ENCODE measurements around the gene SLCO2B1.

Gene SLCO2B1

GRCh38 chr11:75229466-75229865, 78.6 kb downstream of the SLCO2B1 start:
- DNase-seq, result no peak

DNA sequence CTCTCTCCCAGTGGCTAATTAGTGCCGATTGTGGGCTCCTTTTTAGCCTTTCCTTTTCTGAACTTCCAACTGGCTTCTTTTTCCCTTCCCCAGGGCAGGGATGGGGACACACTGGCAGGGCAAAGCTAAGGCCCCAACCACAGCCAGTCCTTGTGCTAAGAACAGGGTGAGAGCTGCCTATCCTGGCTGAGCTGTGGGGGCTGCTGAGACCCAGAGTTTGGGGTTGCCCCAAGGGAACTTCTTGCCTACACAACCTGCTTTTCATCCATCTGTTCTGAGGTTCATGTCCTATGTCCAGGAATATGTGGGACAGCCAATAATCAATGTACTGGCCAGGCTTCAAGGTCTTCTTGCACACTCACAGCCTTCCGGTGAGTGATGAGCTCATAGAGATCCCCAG, 79.7 kb downstream of the SLCO2B1 start:
- DNase-seq, result no peak

DNA sequence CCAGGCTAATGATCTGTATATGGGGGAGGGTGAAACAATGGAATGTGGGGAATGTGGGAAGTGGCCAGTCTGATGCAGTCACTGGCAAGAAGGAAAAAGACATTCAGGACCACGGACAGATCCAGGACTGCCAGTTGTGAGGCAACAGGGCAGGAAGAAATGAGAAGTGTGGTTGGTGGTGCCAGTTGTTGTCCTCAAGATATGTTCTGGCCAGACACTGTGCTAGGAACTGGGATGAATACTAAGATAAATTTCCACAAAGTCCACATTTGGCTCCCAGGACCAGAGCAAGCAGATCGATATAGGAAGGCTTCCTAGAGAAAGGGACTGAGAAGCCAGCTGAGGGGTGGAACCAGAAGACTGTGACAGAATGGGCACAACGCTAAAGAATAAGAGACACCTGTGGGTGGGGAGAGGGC, 82.9 kb downstream of the SLCO2B1 start:
- DNase-seq, result no peak

DNA sequence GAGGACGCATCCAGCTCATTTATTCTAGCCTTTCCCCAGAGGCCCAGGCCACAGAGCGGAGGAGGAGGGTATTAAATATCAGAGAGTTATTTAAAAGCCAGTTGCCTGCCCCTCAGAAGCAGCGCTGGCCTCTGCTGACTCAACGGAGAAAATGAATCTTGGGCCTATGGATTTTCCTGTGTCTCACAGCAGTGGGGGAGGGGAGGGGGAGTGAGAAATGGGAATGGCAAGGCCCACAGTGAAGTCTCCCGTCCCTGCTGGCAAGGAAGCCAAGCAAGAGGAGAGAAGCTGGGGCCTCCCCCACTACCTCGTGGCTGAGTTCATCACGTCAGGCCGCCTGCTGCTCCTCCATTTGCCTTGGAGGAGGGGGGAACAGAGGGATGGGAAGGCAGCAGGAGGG, 85.2 kb downstream of the SLCO2B1 start:
- no peak for DNase-seq

GRCh38 chr11:75237050-75237449, 86.1 kb downstream of the SLCO2B1 start:
- no peak for DNase-seq

- DNase-seq, result no peak
Observed at GRCh38 chr11:75238595-75239440, 87.9 kb downstream of the SLCO2B1 start.

DNA sequence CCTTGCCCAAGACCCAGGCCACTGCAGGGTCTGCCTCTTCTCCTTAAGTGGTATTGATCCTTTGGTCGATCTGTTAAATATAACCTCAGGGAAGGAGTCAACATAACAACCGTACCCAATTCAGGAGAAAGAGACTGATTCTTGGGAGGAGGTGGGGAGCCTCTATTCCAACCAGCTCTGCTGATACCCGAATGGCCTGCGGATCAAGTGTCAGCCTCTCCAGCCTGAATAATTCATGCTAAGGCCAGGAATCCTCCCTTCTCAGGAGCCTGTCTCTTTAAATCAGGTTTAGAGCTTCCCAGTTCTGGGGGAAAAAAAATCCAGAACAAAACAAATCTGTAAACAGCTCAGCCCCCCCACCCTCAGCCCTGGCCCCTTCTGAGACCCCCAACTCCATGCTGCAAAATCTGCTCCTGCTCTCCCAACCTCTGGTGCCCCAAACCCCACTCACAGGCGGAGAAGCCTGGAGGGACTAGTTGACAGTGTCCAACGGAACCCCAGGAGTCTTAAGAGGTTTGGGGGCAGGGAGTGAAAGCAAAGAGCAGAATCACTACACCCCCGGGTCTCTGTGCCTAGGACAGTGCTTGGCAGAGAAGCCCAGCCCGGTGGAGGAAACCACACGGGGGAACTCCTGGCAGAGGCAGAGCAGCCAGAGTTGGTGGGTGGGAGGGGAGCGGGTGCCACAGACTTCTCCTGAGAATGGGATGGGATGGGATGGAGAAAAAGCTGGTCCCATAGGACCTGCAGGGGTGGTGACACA, 88.8 kb downstream of the SLCO2B1 start:
- no peak for DNase-seq

- no peak for DNase-seq
Observed at GRCh38 chr11:75240311-75241035, 89.6 kb downstream of the SLCO2B1 start, which contains the start of gene TPBGL. Gene TPBGL (plus strand): TSS chr11:75240774. CDS start chr11:75241050, 276 bp downstream.

DNA sequence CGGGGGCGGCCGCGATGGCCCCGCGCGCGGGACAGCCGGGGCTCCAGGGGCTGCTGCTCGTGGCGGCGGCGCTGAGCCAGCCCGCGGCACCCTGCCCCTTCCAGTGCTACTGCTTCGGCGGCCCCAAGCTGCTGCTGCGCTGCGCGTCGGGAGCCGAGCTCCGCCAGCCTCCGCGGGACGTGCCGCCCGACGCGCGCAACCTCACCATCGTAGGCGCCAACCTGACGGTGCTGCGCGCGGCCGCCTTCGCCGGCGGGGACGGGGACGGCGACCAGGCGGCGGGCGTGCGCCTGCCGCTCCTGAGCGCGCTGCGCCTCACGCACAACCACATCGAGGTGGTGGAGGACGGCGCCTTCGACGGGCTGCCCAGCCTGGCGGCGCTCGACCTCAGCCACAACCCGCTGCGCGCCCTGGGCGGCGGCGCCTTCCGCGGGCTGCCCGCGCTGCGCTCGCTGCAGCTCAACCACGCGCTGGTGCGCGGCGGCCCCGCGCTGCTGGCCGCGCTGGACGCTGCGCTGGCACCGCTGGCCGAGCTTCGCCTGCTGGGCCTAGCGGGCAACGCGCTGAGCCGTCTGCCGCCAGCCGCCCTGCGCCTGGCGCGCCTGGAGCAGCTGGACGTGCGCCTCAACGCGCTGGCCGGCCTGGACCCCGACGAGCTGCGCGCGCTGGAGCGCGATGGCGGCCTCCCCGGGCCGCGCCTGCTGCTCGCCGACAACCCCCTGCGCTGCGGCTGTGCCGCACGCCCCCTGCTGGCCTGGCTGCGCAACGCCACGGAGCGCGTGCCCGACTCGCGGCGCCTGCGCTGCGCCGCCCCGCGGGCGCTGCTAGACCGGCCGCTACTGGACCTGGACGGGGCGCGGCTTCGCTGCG, 90.4 kb downstream of the SLCO2B1 start:
- DNase-seq, result peak; percentile 75

GRCh38 chr11:75241906-75242644, 91.2 kb downstream of the SLCO2B1 start:
- no peak for DNase-seq

- no peak for DNase-seq
Observed at GRCh38 chr11:75242722-75243600, 92.1 kb downstream of the SLCO2B1 start.

DNA sequence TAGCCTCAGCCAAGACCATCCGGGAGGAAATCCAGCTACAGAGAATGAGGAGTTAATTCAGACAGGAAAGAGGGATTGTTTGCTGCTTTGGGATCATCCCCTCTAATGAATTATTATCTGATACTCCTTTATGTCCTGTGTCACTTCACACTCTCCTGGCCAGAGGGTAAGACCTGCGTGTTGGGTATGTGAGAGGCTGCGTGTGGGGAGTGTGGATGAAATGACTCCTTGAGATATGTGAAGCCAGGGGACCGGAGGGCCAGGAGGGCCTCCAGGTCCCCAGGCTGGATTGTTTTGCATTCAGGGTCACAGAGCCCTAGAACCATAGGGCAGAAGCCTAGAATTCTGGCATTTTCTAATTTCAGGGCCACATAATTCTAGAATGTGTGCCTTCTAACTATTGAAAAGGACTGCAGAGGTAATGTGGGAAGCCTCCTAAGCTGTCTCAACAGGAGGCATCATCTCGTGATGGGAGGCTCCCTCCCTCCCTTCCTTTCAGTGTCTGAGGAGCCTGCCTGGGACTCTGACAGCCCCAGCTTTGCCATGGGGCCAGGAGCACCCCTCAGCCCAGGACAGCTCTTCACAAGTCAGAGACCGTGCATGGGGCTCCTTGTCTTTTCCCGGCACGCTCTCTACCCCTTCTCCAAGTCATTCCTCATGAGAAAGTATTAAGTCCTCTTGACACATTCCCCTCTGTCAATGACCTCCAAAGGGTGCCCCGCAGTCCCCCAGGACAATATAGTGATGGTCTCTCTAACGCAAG, 93.3 kb downstream of the SLCO2B1 start:
- no peak for DNase-seq

DNA sequence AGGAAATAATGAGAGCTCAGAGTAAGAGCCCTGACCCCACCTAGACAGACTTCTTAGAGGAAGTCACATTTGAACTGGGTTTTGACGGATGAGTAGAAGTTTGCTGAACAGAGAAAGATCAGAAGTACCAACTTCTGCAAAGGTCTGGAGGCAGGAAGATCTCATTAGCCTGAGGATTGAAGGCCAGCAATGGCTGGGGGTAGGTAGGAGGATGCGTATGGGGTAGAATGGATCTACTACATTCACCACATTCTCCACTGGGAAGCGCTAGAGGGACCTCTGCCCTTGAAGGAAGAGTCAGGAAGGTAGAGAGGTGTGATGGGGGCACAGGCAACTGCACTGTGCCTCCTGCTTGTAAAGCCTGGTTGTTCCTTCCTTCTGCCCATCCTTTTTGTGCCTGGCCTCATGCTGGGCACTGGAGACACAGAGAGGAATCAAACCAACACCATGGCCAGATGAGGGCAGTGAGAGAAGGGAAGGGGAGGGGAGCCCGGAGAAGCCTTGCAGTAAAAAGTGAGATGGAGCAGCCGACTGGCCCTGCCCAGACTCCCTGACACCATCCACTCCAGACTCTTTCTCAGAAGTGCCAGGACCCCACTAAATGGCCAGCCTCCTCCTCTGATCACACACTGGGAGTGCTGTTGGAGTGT, 94.6 kb downstream of the SLCO2B1 start:
- DNase-seq, result no peak

- no peak for DNase-seq
Observed at GRCh38 chr11:75246006-75246670, 95.2 kb downstream of the SLCO2B1 start.

DNA sequence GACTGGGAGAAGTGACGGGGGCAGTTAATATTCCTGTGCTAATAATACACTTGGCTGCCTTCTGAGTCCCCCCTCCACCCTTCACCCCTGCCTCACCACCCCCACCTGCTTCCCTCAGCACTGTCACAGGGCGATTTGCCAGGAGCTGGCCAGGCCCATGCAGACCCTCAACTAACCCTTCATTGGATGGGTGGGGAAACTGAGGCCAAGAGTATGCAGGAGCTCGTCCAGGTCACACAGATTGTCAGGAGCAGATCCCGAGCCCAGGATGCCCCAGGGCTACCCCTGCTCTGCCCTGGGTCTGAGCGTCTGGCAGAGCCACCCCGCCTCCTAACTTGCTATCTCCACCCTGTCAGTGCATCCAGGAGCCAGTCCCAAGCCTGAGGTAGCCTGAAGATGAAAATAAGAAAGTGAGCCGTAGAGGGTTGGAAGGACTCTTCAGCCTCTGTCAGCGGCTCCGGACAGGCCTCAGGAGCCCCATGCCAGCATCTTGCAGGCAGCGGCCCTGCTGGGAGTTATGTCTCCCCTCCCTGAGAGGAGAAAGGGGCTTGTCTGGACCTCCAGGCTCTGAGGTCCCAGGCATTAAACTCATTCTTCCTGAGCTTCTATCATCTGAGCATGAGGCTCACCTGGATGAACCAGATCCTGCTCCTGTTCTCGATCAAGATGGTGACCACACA, 95.9 kb downstream of the SLCO2B1 start:
- DNase-seq, result no peak

DNA sequence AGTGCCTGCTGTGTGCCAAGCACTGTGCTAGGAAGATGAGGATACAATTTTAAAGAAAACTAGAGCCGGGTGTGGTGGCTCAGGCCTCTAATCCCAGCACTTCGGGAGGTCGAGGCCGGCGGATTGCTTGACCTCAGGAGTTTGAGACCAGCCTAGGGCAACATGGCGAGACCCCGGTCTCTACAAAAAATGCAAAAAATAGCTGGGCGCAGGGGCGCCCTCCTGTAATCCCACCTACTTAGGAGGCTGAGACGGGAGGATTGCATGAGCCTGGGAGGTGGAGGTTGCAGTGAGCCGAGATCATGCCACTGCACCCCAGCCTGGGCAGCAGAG, 98.0 kb downstream of the SLCO2B1 start:
- no peak for DNase-seq

DNA sequence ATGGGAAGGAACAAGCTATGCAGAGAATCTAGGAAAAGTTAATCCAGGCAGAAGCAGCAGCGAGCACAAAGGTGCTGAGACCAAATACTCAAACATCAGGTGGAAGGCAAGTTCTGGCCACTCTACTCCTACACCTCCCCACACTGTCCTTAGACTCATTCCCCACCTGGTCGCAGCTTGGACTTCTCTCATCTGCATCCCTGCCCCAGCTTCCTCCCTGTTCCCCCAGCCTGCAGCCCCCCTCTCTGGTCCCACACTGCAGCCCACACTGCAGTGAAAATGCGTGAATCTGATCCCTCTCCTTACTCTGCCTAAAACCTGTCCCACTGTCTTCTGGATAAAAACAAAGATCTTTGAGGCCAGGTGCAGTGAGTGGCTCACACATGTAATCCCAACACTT, 98.8 kb downstream of the SLCO2B1 start:
- no peak for DNase-seq

GRCh38 chr11:75254326-75254725, 103.4 kb downstream of the SLCO2B1 start:
- no peak for DNase-seq

All from effector CD8-positive, alpha-beta T cell (primary cell).